Activated naive CD4-positive, alpha-beta T cell treated with anti-CD3 and anti-CD28 coated beads, Interleukin-2, amount 50 U/mL, for 16 hours (primary cell): ENCODE data around the gene ACIN1.
"Not testable (repeated sequence)": the region's sequence is repeated elsewhere in the genome, so short reads cannot be mapped to it uniquely, and the experiment has no call there.

Experiments
- DNase-seq: peaks from one replicate; pipeline ENCODE4 v3.0.0-alpha.2; 2020

Gene ACIN1

DNA sequence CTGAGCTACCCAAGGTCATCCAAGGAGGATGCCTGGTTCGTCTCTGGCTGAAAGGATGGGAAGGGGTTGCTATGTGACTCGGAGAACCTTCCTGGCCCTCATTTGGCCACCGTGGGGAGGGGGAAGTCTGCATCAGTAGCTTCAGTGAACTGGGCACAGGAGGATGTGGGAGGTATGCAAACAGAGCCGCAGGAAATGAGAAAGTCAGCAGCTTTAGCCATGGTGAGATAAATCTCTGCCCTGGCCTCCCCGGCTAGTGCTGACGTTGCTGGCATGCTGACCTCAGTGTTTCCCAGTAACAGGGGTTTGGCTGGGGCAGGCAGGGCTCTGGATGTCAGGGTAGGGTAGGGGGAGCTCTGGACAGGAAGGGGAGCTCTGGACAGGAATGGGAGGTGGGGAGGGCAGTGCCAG is 26.4 kb upstream of the ACIN1 start:
- no peak for DNase-seq

GRCh38 chr14:23120541-23121251 is 25.8 kb upstream of the ACIN1 start:
- DNase-seq, result peak; percentile 73

GRCh38 chr14:23119363-23120327 is 24.7 kb upstream of the ACIN1 start:
- peak; percentile 25 for DNase-seq

GRCh38 chr14:23118506-23119362 is 23.8 kb upstream of the ACIN1 start, which contains the start of gene CEBPE:
Gene CEBPE, minus strand, starts transcription at chr14:23119255. Its CDS starts 164 bp downstream, at chr14:23119091.
- no peak for DNase-seq

- DNase-seq, result no peak
These were observed 22.6 kb upstream of the ACIN1 start for GRCh38 chr14:23117371-23118020.

GRCh38 chr14:23115918-23116317 is 21.0 kb upstream of the ACIN1 start:
- DNase-seq, result no peak

- DNase-seq, result no peak
These were observed 20.2 kb upstream of the ACIN1 start for GRCh38 chr14:23115039-23115731.

DNA sequence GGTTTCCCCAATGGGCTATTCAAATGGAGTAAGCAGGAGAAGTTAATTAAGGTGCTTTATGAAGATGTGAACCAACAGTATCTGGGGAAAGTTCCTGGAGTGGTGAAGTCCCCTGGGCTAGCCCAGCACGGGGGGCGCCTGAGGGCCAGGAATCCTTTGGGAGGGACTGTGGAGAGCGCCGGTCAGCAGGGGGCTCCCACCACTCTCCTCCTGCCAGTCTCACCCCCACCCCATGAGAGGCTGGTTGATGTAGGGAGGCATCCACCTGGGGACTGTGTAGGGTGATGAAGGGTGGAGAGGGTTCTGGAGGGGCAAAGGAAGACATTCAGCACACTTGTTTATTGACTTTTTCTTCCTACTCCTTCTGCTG is 19.7 kb upstream of the ACIN1 start:
- no peak for DNase-seq

GRCh38 chr14:23114120-23114458 is 19.2 kb upstream of the ACIN1 start:
- no peak for DNase-seq

DNA sequence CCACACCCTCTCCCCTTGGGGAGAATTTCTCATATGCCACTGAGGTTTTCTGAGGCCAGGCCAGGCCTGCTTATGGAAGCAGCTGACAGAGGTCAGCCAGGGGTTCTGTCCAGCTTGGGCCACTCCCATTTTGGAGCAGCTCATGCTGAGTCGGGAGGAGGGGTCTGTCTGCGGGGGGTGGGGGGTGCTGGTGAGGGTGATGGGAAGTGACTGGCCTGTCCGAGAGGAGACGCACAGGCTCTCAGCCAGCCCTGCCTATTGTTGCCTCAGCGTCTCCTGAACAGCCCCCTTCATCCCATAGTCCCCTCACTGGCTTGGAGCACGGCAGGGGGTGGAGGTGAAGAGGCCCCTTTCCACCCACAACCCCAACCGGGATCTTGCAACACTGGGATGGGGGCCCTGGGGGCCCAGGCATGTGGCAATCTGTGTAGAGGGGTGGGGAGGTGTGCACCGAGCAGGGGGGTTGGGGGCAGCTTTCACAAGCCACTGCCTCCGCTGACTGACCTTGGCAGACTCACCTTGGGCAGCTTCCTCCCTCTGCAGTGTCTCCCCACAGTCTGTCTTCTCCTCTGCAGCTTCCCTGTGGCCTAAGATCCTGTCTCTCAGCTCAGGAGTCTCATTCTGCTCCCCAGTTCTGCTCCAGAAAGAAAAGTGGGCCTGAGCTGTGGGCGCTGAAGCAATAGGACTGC is 18.6 kb upstream of the ACIN1 start:
- DNase-seq, result no peak

DNA sequence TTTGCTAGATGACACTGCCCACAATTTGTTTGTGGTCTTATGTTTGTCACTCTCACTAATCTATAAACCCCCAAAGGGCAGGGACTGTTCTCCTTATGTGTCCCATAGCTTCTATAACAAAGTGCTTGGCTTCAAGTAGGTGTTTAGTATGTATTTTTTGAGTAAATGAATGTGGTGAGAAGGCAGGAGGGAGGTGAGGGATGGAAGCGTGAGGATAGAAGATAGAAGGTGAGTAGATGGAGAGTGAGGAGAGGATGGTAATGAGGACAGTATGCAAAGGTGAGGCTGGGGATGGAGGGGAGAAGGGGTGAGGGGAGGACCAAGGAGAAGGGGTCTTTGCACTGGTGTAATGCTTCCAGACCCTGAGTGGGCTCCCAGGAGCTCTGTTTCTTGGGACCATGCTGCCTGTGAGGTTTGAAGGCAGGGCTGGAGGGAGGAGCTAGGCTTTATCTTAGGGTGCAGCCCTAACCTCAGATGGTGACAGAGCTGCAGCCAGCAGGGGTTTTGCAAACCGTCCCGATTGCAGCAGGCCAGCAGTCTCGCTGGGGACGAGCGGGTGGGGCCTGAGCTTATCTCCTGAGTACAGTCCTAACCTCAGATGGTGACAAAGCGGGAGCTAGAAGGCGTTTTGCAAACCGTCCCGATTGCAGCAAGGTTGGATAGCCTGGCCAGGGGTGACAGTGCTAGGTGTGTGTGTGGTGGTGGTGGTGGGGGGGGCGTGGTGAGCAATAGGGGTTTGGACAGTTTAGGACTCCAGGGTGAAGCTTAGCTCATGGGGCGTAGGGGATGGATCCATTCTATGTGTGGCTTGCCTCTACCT is 17.6 kb upstream of the ACIN1 start:
- no peak for DNase-seq

DNA sequence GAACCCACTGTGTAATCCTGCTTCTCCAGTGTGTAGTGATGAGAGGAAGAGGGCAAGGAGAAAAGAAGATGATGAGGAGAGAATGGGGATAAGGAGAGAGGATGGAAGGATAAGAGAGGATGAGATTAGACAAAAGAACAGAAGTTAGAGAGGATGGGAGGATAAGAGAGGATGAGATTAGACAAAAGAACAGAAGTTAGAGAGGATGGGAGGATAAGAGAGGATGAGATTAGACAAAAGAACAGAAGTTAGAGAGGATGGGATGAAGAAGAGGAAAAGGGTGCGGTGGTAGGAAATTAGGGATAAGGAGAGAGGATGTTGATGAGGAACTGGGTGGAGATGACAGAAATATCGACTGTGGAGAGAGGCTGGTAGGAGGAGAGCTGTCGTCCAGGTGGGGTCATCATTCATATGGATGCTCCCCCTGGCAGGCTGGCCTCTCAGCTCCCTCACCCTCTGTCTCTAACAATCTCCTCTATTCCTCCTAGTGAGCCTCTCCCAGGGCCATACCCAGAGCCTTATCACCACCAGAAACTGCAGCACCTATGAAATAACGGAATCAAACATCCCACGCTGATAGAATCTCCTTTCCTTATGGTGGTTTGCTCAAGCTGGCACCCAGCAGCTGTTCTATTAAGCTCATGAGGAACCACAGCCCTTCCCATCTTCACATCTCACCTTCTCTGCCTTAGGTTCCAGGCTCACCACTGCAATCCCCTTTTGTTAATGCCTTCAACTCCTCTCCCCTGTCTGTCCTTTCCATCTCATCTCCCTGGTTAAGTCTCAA is 15.8 kb upstream of the ACIN1 start:
- DNase-seq, result no peak

- no peak for DNase-seq
These were observed 14.8 kb upstream of the ACIN1 start for GRCh38 chr14:23109769-23110168.

GRCh38 chr14:23108169-23108568 is 13.2 kb upstream of the ACIN1 start:
- DNase-seq, result not testable (repeated sequence)

DNA sequence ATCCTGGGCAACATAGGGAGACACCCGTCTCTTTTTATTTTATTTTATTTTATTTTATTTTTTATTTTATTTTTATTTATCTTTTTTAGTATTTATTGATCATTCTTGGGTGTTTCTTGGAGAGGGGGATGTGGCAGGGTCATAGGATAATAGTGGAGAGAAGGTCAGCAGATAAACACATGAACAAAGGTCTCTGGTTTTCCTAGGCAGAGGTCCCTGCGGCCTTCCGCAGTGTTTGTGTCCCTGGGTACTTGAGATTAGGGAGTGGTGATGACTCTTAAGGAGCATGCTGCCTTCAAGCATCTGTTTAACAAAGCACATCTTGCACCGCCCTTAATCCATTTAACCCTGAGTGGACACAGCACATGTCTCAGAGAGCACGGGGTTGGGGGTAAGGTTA is 12.7 kb upstream of the ACIN1 start:
- not testable (repeated sequence) for DNase-seq

DNA sequence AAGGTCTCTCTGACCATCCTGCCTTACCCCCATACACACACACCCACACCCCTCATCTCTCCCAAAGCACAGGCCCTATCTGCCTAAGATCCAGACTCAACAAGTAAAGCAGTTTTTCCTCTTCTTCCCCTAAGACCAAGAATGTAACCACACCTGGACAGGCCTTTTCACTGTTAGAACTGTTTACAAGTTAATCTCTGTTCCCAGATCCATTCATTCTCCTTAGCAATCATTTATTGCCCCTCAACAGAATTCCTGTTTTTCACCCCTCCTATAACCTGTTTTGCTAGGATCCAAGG is 11.8 kb upstream of the ACIN1 start:
- no peak for DNase-seq

DNA sequence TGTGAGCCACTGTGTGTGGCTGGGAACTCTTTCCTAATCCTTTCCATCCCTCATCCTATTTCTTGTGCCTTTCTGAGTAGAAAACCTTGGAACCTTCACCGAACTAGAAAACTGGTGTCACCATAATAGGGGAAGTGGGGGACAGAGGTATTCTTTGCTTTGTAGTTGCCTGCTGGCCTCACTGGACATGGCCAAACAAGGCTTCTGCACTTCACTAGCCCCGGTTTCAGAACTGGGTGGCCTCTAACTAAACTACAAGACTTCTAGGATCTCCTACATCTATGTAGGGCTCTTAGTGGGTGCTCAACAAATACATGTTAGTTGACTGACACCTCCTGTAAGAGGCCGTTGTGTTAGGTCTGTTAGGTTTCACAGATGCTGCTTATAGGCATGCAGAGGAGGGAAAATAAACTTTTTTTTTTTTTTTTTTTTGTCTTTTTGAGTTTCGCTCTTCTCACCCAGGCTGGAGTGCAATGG is 10.4 kb upstream of the ACIN1 start:
- DNase-seq, result no peak

- DNase-seq, result no peak
These were observed 9.8 kb upstream of the ACIN1 start, which contains the start of gene CIROP for GRCh38 chr14:23104591-23105347. Gene CIROP, minus strand, starts transcription at chr14:23104989. Its CDS starts 69 bp downstream, at chr14:23104920.
